ENCODE data around the gene NPAS1. TPM values are rescaled to one million over a fixed set of nuclear protein-coding genes. Genes with fewer than 3 reads are reported as not detected.

NPAS1 gene
- total RNA-seq, 1 experiment from 2014 or later = 4.6 TPM

- Histone ChIP-seq H3K79me2 (ENCODE audit: insufficient read depth, low read length) (no peaks in the 10 kb centered on the region; the same call in 1 of the 2 replicates), H3K9me3 (ENCODE audit: control insufficient read depth in 1 of 2, insufficient read depth in 1 of 2, low read depth in 1 of 2, low read length in 2 of 2) (no peaks in the 10 kb centered on the region), H3K27me3 (ENCODE audit: insufficient read depth, low read length) (no peaks in the 10 kb centered on the region), H3K4me1 (ENCODE audit: control insufficient read depth in 1 of 2, insufficient read depth in 2 of 2, low read length in 2 of 2) (no peaks in the 10 kb centered on the region), H2AFZ (ENCODE audit: low read depth, low read length, poor library complexity, severe bottlenecking) (no peak overlapping the region), H3K4me2 (ENCODE audit: low read length) (no peak overlapping the region), H3K27ac (ENCODE audit: low read depth, low read length) (no peak overlapping the region), H3K36me3 (ENCODE audit: control insufficient read depth in 1 of 2, insufficient read depth in 2 of 2, low read length in 2 of 2) (peaks cover 17 to 20% of the 10 kb centered on the region in 2 experiments; a peak in 3 of 4 replicates), H3K4me3 (replicated peaks in 1 of 2; ENCODE audit: low read depth in 1 of 2, low read length in 2 of 2) (no peak overlapping the region), H3K9me2 (ENCODE audit: insufficient read depth) (no peaks in the 10 kb centered on the region), H3K9ac (ENCODE audit: low read length) (no peak overlapping the region), H4K20me1 (ENCODE audit: insufficient read depth) (no peaks in the 10 kb centered on the region)
- POLR2A ChIA-PET = no interaction called here
- intact Hi-C loops (cut with micrococcal nuclease) = no loop called here
- no peak for TF ChIP-seq ATF3 (IDR thresholded peaks at IDR 0.05)
- no peak for ATAC-seq
- RAD21 ChIA-PET (ENCODE audit: low non-redundant PET in 1 of 2, low total read pairs in 2 of 2, uncharacterized antibody in 2 of 2, unreplicated experiment in 2 of 2) = no interaction called here
- CTCF ChIA-PET = no interaction called here
- no peak for DNase-seq (ENCODE audit: low read depth, low spot score)
- no TSS peak for BruUV-seq (replicated peaks)
These were observed 50.2 kb downstream of the NPAS1 start for GRCh38 chr19:47069795-47070194.

- no peaks in the 10 kb centered on the region for H3K27me3 ChIP-seq (ENCODE audit: insufficient read depth, low read length)
- H3K36me3 ChIP-seq (ENCODE audit: control insufficient read depth in 1 of 2, insufficient read depth in 2 of 2, low read length in 2 of 2) = peaks cover 19 to 26% of the 10 kb centered on the region in 2 experiments; a peak in 3 of 4 replicates
- H3K9me3 ChIP-seq (ENCODE audit: control insufficient read depth in 1 of 2, insufficient read depth in 1 of 2, low read depth in 1 of 2, low read length in 2 of 2) = no peaks in the 10 kb centered on the region
- no peak for ATAC-seq
- H2AFZ ChIP-seq (ENCODE audit: low read depth, low read length, poor library complexity, severe bottlenecking) = no peak overlapping the region
- H3K9ac ChIP-seq (ENCODE audit: low read length) = no peak overlapping the region
- CTCF ChIA-PET = no interaction called here
- H3K27ac ChIP-seq (ENCODE audit: low read depth, low read length) = no peak overlapping the region; the same call in 1 of the 2 replicates
- POLR2A ChIA-PET = no interaction called here
- H3K4me2 ChIP-seq (ENCODE audit: low read length) = no peak overlapping the region
- intact Hi-C loops (cut with micrococcal nuclease) = no loop called here
- DNase-seq (ENCODE audit: low read depth, low spot score) = no peak
- H3K4me3 ChIP-seq (replicated peaks in 1 of 2; ENCODE audit: low read depth in 1 of 2, low read length in 2 of 2) = no peak overlapping the region
- H3K4me1 ChIP-seq (ENCODE audit: control insufficient read depth in 1 of 2, insufficient read depth in 2 of 2, low read length in 2 of 2) = no peaks in the 10 kb centered on the region
- H4K20me1 ChIP-seq (ENCODE audit: insufficient read depth) = no peaks in the 10 kb centered on the region
- RAD21 ChIA-PET (ENCODE audit: low non-redundant PET in 1 of 2, low total read pairs in 2 of 2, uncharacterized antibody in 2 of 2, unreplicated experiment in 2 of 2) = no interaction called here
- BruUV-seq (replicated peaks) = no TSS peak
- H3K9me2 ChIP-seq (ENCODE audit: insufficient read depth) = no peaks in the 10 kb centered on the region
- peaks cover 6% of the 10 kb centered on the region; the same call in 1 of the 2 replicates for H3K79me2 ChIP-seq (ENCODE audit: insufficient read depth, low read length)
- TF ChIP-seq EGR1 (IDR thresholded peaks at IDR 0.05; ENCODE audit: low read depth) = no peak
- no peak for TF ChIP-seq TCF7L2 (IDR thresholded peaks at IDR 0.05; ENCODE audit: borderline replicate concordance, extremely low read depth, insufficient read depth, insufficient read length)
- TF ChIP-seq CTCF (IDR thresholded peaks at IDR 0.05 in 2 of 3, conservative IDR thresholded peaks at IDR 0.05 in 1 of 3; ENCODE audit: borderline replicate concordance in 1 of 3, insufficient read depth in 1 of 3, low read depth in 2 of 3, low read length in 2 of 3) = no peak
- no peak for TF ChIP-seq FOSL1 (IDR thresholded peaks at IDR 0.05; ENCODE audit: low read depth)
- no peak for TF ChIP-seq SIN3A (IDR thresholded peaks at IDR 0.05; ENCODE audit: low read depth)
- TF ChIP-seq EZH2phosphoT487 (IDR thresholded peaks at IDR 0.05; ENCODE audit: borderline replicate concordance) = no peak
- no peak for TF ChIP-seq RAD21 (IDR thresholded peaks at IDR 0.05; ENCODE audit: low read depth)
- TF ChIP-seq, protein P1, sequence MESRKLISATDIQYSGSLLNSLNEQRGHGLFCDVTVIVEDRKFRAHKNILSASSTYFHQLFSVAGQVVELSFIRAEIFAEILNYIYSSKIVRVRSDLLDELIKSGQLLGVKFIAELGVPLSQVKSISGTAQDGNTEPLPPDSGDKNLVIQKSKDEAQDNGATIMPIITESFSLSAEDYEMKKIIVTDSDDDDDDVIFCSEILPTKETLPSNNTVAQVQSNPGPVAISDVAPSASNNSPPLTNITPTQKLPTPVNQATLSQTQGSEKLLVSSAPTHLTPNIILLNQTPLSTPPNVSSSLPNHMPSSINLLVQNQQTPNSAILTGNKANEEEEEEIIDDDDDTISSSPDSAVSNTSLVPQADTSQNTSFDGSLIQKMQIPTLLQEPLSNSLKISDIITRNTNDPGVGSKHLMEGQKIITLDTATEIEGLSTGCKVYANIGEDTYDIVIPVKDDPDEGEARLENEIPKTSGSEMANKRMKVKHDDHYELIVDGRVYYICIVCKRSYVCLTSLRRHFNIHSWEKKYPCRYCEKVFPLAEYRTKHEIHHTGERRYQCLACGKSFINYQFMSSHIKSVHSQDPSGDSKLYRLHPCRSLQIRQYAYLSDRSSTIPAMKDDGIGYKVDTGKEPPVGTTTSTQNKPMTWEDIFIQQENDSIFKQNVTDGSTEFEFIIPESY (IDR thresholded peaks at IDR 0.05; ENCODE audit: extremely low read depth, insufficient replicate concordance, low read length) = no peak
- no peak for TF ChIP-seq ZNF274 (IDR thresholded peaks at IDR 0.05; ENCODE audit: low read depth, low read length)
- TF ChIP-seq, protein P2, sequence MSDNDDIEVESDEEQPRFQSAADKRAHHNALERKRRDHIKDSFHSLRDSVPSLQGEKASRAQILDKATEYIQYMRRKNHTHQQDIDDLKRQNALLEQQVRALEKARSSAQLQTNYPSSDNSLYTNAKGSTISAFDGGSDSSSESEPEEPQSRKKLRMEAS (IDR thresholded peaks at IDR 0.05) = no peak
- no peak for TF ChIP-seq POLR2A (IDR thresholded peaks at IDR 0.05; ENCODE audit: borderline replicate concordance, extremely low read depth, insufficient read depth, insufficient read length)
- TF ChIP-seq YY1 (IDR thresholded peaks at IDR 0.05; ENCODE audit: extremely low read depth, insufficient replicate concordance, low read depth, low read length) = no peak
- no peak for TF ChIP-seq SP1 (IDR thresholded peaks at IDR 0.05; ENCODE audit: low read depth)
- no peak for TF ChIP-seq ATF3 (IDR thresholded peaks at IDR 0.05)
- no peak for TF ChIP-seq CEBPB (IDR thresholded peaks at IDR 0.05; ENCODE audit: low read depth)
These were observed 51.1 kb downstream of the NPAS1 start for GRCh38 chr19:47070756-47071155.
